DOHH2 (cell line): ENCODE results near the gene LEFTY2.

ENCODE experiments used
- H3F3A ChIP-seq: fragments of 200-600 bp; sonication (generic), shearing (Covaris generic); 2 replicates; pipeline ENCODE4 v1.6.0; 2016; ENCODE audit warnings: antibody characterized with exemption, mild to moderate bottlenecking; ENCODE audit not compliant: control insufficient read depth, insufficient read depth
- H3K27ac ChIP-seq: fragments of 200-600 bp; sonication (generic); 2 replicates; pipeline ENCODE4 v1.5.1; 2014; ENCODE audit warnings: low read depth, mild to moderate bottlenecking, low read length, moderate library complexity
- H3K27me3 ChIP-seq: fragments of 200-600 bp; sonication (generic); 2 replicates; pipeline ENCODE4 v1.6.1; 2014; ENCODE audit warnings: mild to moderate bottlenecking, low read length, mixed read lengths; ENCODE audit not compliant: control insufficient read depth
- H3K36me3 ChIP-seq: fragments of 200-600 bp; sonication (generic); 2 replicates; pipeline ENCODE4 v1.6.1; 2014; ENCODE audit warnings: mild to moderate bottlenecking, low read length, moderate library complexity, mixed read lengths; ENCODE audit not compliant: control insufficient read depth
- H3K4me1 ChIP-seq: fragments of 200-600 bp; sonication (generic); 2 replicates; pipeline ENCODE4 v1.6.1; 2014; ENCODE audit warnings: mild to moderate bottlenecking, low read length, mixed read lengths; ENCODE audit not compliant: control insufficient read depth
- H3K4me2 ChIP-seq: fragments of 200-600 bp; sonication (generic); 2 replicates; pipeline ENCODE4 v1.6.0; 2014; ENCODE audit warnings: mild to moderate bottlenecking, low read length, moderate library complexity
- H3K4me3 ChIP-seq: fragments of 200-600 bp; sonication (generic); 2 replicates; pipeline ENCODE4 v1.5.1; 2014; ENCODE audit warnings: mild to moderate bottlenecking, low read length, mixed read lengths
- H3K79me2 ChIP-seq: fragments of 200-600 bp; sonication (generic); 2 replicates; pipeline ENCODE4 v1.6.1; 2014; ENCODE audit warnings: mild to moderate bottlenecking, low read length, mixed read lengths; ENCODE audit not compliant: control insufficient read depth
- H3K9me2 ChIP-seq: fragments of 200-600 bp; sonication (generic); replicated peaks from 2 replicates; pipeline ENCODE4 v1.6.1; 2014; ENCODE audit warnings: mild to moderate bottlenecking, low read length, mixed read lengths; ENCODE audit not compliant: control insufficient read depth
- H3K9me3 ChIP-seq: fragments of 200-600 bp; sonication (generic); 2 replicates; pipeline ENCODE4 v1.6.1; 2014; ENCODE audit warnings: antibody characterized with exemption, low read length, mixed read lengths; ENCODE audit not compliant: control insufficient read depth, insufficient read depth
- H4K20me1 ChIP-seq: fragments of 200-600 bp; sonication (generic); 2 replicates; pipeline ENCODE4 v1.6.0; 2014; ENCODE audit warnings: low read depth, mild to moderate bottlenecking, antibody characterized with exemption, low read length, moderate library complexity; ENCODE audit not compliant: control insufficient read depth, insufficient read depth
- EZH2phosphoT487 ChIP-seq: fragments of 200-600 bp; sonication (generic); IDR thresholded peaks from 2 replicates; pipeline ENCODE4 v1.6.1; 2017; ENCODE audit warnings: borderline replicate concordance, mild to moderate bottlenecking, antibody characterized with exemption, low read length, moderate library complexity, mixed read lengths
- TF ChIP-seq, protein P1 (sequence below): fragments of 200-600 bp; sonication (generic); IDR thresholded peaks from one replicate; pipeline ENCODE4 v1.5.1; 2014; ENCODE audit warnings: antibody characterized with exemption, mild to moderate bottlenecking, low read depth, low read length; ENCODE audit not compliant: poor library complexity, severe bottlenecking

The LEFTY2 gene

GRCh38 chr1:225953315-225953714, 12.3 kb upstream of the LEFTY2 start:
- Histone ChIP-seq H3K27me3 (peaks cover 16% of the 10 kb centered on the region; the same call in 1 of the 2 replicates), H3K9me2 (no peaks in the 10 kb centered on the region), H4K20me1 (no peaks in the 10 kb centered on the region), H3K4me3 (no peak overlapping the region), H3K4me1 (no peaks in the 10 kb centered on the region), H3K4me2 (no peak overlapping the region), H3K27ac (no peak overlapping the region), H3K9me3 (no peaks in the 10 kb centered on the region), H3F3A (no peaks in the 10 kb centered on the region), H3K79me2 (no peaks in the 10 kb centered on the region), H3K36me3 (no peaks in the 10 kb centered on the region)
- TF ChIP-seq EZH2phosphoT487: no peak
- TF ChIP-seq, protein P1, sequence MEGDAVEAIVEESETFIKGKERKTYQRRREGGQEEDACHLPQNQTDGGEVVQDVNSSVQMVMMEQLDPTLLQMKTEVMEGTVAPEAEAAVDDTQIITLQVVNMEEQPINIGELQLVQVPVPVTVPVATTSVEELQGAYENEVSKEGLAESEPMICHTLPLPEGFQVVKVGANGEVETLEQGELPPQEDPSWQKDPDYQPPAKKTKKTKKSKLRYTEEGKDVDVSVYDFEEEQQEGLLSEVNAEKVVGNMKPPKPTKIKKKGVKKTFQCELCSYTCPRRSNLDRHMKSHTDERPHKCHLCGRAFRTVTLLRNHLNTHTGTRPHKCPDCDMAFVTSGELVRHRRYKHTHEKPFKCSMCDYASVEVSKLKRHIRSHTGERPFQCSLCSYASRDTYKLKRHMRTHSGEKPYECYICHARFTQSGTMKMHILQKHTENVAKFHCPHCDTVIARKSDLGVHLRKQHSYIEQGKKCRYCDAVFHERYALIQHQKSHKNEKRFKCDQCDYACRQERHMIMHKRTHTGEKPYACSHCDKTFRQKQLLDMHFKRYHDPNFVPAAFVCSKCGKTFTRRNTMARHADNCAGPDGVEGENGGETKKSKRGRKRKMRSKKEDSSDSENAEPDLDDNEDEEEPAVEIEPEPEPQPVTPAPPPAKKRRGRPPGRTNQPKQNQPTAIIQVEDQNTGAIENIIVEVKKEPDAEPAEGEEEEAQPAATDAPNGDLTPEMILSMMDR: no peak

- Histone ChIP-seq H3K4me2 (no peak overlapping the region), H3K9me2 (no peaks in the 10 kb centered on the region), H4K20me1 (no peaks in the 10 kb centered on the region), H3K9me3 (no peaks in the 10 kb centered on the region), H3K4me3 (no peak overlapping the region), H3K4me1 (no peaks in the 10 kb centered on the region), H3K27ac (no peak overlapping the region), H3K36me3 (no peaks in the 10 kb centered on the region), H3K79me2 (no peaks in the 10 kb centered on the region), H3K27me3 (peaks cover 25% of the 10 kb centered on the region), H3F3A (no peaks in the 10 kb centered on the region)
- TF ChIP-seq EZH2phosphoT487: no peak
- TF ChIP-seq, protein P1: no peak
Observed at GRCh38 chr1:225950905-225951497, 10.0 kb upstream of the LEFTY2 start.

GRCh38 chr1:225949041-225949440, 8.0 kb upstream of the LEFTY2 start:
- Histone ChIP-seq H3K4me1 (peaks cover 9% of the 10 kb centered on the region), H3K79me2 (no peaks in the 10 kb centered on the region), H3K36me3 (no peaks in the 10 kb centered on the region), H3K4me3 (no peak overlapping the region), H3F3A (no peaks in the 10 kb centered on the region), H3K27me3 (peaks cover 19% of the 10 kb centered on the region), H3K27ac (no peak overlapping the region), H3K4me2 (no peak overlapping the region), H4K20me1 (no peaks in the 10 kb centered on the region), H3K9me2 (no peaks in the 10 kb centered on the region), H3K9me3 (no peaks in the 10 kb centered on the region)
- no peak for TF ChIP-seq EZH2phosphoT487
- TF ChIP-seq, protein P1: no peak

DNA sequence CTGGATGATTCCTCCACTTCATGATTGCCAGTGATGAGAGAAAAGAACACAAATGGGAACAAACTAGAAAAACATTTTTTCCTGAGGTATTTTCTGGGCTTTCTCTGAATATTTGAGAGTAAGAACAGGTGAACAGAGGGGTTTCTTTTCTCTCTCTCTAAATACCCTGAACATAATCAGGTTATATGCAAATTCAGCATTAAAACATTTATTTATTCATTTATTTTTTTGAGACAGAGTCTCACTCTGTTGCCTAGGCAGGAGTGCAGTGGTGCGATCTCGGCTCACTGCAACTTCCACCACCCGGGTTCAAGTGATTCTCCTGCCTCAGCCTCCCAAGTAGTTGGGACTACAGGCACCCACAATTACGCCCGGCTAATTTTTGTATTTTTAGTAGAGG, 5.8 kb upstream of the LEFTY2 start:
- Histone ChIP-seq H3K9me2 (no peaks in the 10 kb centered on the region), H3K4me2 (no peak overlapping the region), H3K79me2 (no peaks in the 10 kb centered on the region), H3K27me3 (peaks cover 14% of the 10 kb centered on the region; the same call in 1 of the 2 replicates), H3F3A (no peaks in the 10 kb centered on the region), H4K20me1 (no peaks in the 10 kb centered on the region), H3K4me3 (no peak overlapping the region), H3K4me1 (peaks cover 24% of the 10 kb centered on the region), H3K27ac (no peak overlapping the region), H3K36me3 (peaks cover 3% of the 10 kb centered on the region; the same call in 1 of the 2 replicates), H3K9me3 (no peaks in the 10 kb centered on the region)
- TF ChIP-seq EZH2phosphoT487: no peak
- TF ChIP-seq, protein P1: no peak
